Upper lobe of left lung (tissue), 4 donors: ENCODE measurements around the gene FOXN3.

ENCODE experiments used
- CTCF ChIP-seq, 6 experiments: fragments of 450-650 bp in 4 of 6; fragments of 200-600 bp in 2 of 6; sonication (generic) in 2 of 6; IDR thresholded peaks; one replicate each; pipeline ENCODE4 v1.5.1; 2016 to 2019; ENCODE audit warnings: antibody characterized with exemption in 6 of 6
- EP300 ChIP-seq, 4 donors: sonication (generic); formaldehyde crosslinking; IDR thresholded peaks; one replicate each; pipeline ENCODE4 v1.5.1; 2017; ENCODE audit warnings: antibody characterized with exemption in 4 of 4, control low read depth in 2 of 4
- POLR2A ChIP-seq, 4 donors: fragments of 450-650 bp; IDR thresholded peaks; one replicate each; pipeline ENCODE4 v1.5.1; 2016 to 2017; ENCODE audit warnings: antibody characterized with exemption in 4 of 4, mild to moderate bottlenecking in 2 of 4
- POLR2AphosphoS5 ChIP-seq, 2 donors: sonication (generic); formaldehyde crosslinking; IDR thresholded peaks; one replicate each; pipeline ENCODE4 v1.5.1; 2017; ENCODE audit warnings: antibody characterized with exemption in 2 of 2

DNA sequence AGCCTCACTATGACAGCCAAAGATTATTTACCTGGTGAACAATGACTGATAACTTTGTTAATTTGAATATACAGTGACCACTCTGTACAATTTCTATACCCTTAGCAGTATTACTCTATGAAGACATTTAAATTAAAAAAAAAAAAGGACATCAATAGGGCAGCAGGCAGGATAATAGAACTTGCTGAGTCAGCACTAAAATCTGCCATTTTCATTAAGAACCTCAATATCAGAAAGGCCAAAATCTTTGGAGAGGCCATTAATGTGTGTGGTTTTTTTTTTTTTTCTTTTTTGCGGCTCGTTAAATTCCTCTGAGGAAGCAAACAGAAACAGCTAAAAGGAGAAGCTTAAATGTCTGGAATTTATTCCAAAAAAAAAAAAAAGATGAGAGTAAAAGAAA, 73.7 kb downstream of the FOXN3 start:
- TF ChIP-seq CTCF (IDR thresholded peaks at IDR 0.05) = no peak
- TF ChIP-seq POLR2A (IDR thresholded peaks at IDR 0.05) = no peak
- no peak for TF ChIP-seq POLR2AphosphoS5 (IDR thresholded peaks at IDR 0.05)
- TF ChIP-seq EP300 (IDR thresholded peaks at IDR 0.05) = no peak
